Activated naive CD4-positive, alpha-beta T cell treated with anti-CD3 and anti-CD28 coated beads for 36 hours (primary cell): ENCODE data around the gene CHST3. TPM values are rescaled to one million over a fixed set of nuclear protein-coding genes. Genes with fewer than 3 reads are reported as not detected.

Source experiments
- CTCF ChIA-PET: fragments of 350-600 bp; sonication (Branson Sonifier 250); formaldehyde crosslinking; loops from one replicate; lab custom pipeline; 2021; ENCODE audit warnings: antibody characterized with exemption; lab: Charles Lee
- DNase-seq: peaks from one replicate; pipeline ENCODE4 v3.0.0-alpha.2; 2020
- H3K27ac Mint-ChIP-seq: one replicate; pipeline ENCODE4 v1.8.0; 2021; ENCODE audit warnings: mild to moderate bottlenecking, mixed read lengths
- H3K27me3 Mint-ChIP-seq: one replicate; pipeline ENCODE4 v1.8.0; 2021; ENCODE audit warnings: low read depth, mixed read lengths
- H3K36me3 Mint-ChIP-seq: one replicate; pipeline ENCODE4 v1.8.0; 2021; ENCODE audit warnings: low read depth, mixed read lengths
- H3K4me1 Mint-ChIP-seq: one replicate; pipeline ENCODE4 v1.8.0; 2021; ENCODE audit warnings: low read depth, mixed read lengths
- H3K4me3 Mint-ChIP-seq: one replicate; pipeline ENCODE4 v1.8.0; 2021; ENCODE audit warnings: mild to moderate bottlenecking, moderate library complexity, mixed read lengths
- H3K9me3 Mint-ChIP-seq: one replicate; pipeline ENCODE4 v1.8.0; 2021; ENCODE audit warnings: mixed read lengths
- intact Hi-C: fragments of 100-400 bp; cut with micrococcal nuclease; formaldehyde crosslinking; loops from one replicate; pipeline ENCODE4 v1.15.1; 2023
- total RNA-seq, 2 experiments: library from RNA; stranded (reverse); gene quantifications; one replicate each; pipeline ENCODE4 v1.2.3, GENCODE V29; 2021

CHST3 gene
- total RNA-seq, 2 experiments from 2014 or later: 0.55 to 0.57 TPM

GRCh38 chr10:72035252-72035887, 71.2 kb downstream of the CHST3 start:
- Mint-ChIP-seq H3K27ac (no peak overlapping the region), H3K9me3 (no peaks in the 10 kb centered on the region), H3K27me3 (no peaks in the 10 kb centered on the region), H3K36me3 (no peaks in the 10 kb centered on the region), H3K4me3 (no peak overlapping the region), H3K4me1 (no peaks in the 10 kb centered on the region)
- DNase-seq: no peak
- CTCF ChIA-PET: interaction anchor here (0.9 to 1.1 kb wide), 3 partner anchors 13 to 139 kb away, joined by 3 to 4 read pairs (median 3); no protein-coding TSS in a partner anchor
- intact Hi-C loops: no loop called here

GRCh38 chr10:72037266-72037665, 73.1 kb downstream of the CHST3 start:
- Mint-ChIP-seq H3K27ac (no peak overlapping the region), H3K36me3 (no peaks in the 10 kb centered on the region), H3K4me3 (no peak overlapping the region), H3K4me1 (no peaks in the 10 kb centered on the region), H3K9me3 (no peaks in the 10 kb centered on the region), H3K27me3 (no peaks in the 10 kb centered on the region)
- CTCF ChIA-PET: interaction anchor here (1.2 to 1.5 kb wide), 2 partner anchors 81 to 141 kb away, joined by 3 to 8 read pairs; no protein-coding TSS in a partner anchor
- DNase-seq: no peak
- intact Hi-C loops: no loop called here

- no peaks in the 10 kb centered on the region for H3K4me1 Mint-ChIP-seq
- DNase-seq: no peak
- CTCF ChIA-PET: interaction anchor here (0.7 to 1.5 kb wide), 5 partner anchors 11 to 1484 kb away, joined by 3 to 8 read pairs (median 3); no protein-coding TSS in a partner anchor
- intact Hi-C loops: no loop called here
- no peaks in the 10 kb centered on the region for H3K9me3 Mint-ChIP-seq
- H3K36me3 Mint-ChIP-seq: no peaks in the 10 kb centered on the region
- no peak overlapping the region for H3K27ac Mint-ChIP-seq
- H3K27me3 Mint-ChIP-seq: no peaks in the 10 kb centered on the region
- no peak overlapping the region for H3K4me3 Mint-ChIP-seq
These were observed 73.6 kb downstream of the CHST3 start for GRCh38 chr10:72037811-72038210.

- intact Hi-C loops: no loop called here
- no peaks in the 10 kb centered on the region for H3K36me3 Mint-ChIP-seq
- H3K4me3 Mint-ChIP-seq: no peak overlapping the region
These were observed 74.3 kb downstream of the CHST3 start for GRCh38 chr10:72038458-72039001.

GRCh38 chr10:72039377-72039776, 75.2 kb downstream of the CHST3 start:
- intact Hi-C loops: no loop called here
- Mint-ChIP-seq H3K27me3 (no peaks in the 10 kb centered on the region), H3K36me3 (no peaks in the 10 kb centered on the region), H3K9me3 (no peaks in the 10 kb centered on the region), H3K4me3 (no peak overlapping the region), H3K27ac (no peak overlapping the region), H3K4me1 (peaks cover 2% of the 10 kb centered on the region)
- CTCF ChIA-PET: interaction anchor here (1.9 to 2.0 kb wide), 2 partner anchors 9 to 143 kb away, joined by 7 to 8 read pairs; no protein-coding TSS in a partner anchor
- DNase-seq: no peak

More at GRCh38 chr10:72038458-72039001, 74.3 kb downstream of the CHST3 start:
- Mint-ChIP-seq H3K27me3 (no peaks in the 10 kb centered on the region), H3K9me3 (no peaks in the 10 kb centered on the region), H3K27ac (no peak overlapping the region), H3K4me1 (peaks cover 2% of the 10 kb centered on the region)
- no peak for DNase-seq
- CTCF ChIA-PET: interaction anchor here (0.7 to 2.0 kb wide), 7 partner anchors 10 to 1484 kb away, joined by 3 to 8 read pairs (median 4); no protein-coding TSS in a partner anchor

- CTCF ChIA-PET: no interaction called here
- H3K4me1 Mint-ChIP-seq: peaks cover 2% of the 10 kb centered on the region
- H3K36me3 Mint-ChIP-seq: no peaks in the 10 kb centered on the region
- intact Hi-C loops: no loop called here
- H3K4me3 Mint-ChIP-seq: no peak overlapping the region
- no peak for DNase-seq
- no peak overlapping the region for H3K27ac Mint-ChIP-seq
- no peaks in the 10 kb centered on the region for H3K27me3 Mint-ChIP-seq
- peaks cover 3% of the 10 kb centered on the region for H3K9me3 Mint-ChIP-seq
These were observed 77.3 kb downstream of the CHST3 start for GRCh38 chr10:72041491-72041890.

- Mint-ChIP-seq H3K27me3 (no peaks in the 10 kb centered on the region), H3K9me3 (peaks cover 4% of the 10 kb centered on the region), H3K36me3 (no peaks in the 10 kb centered on the region), H3K4me1 (peaks cover 2% of the 10 kb centered on the region), H3K27ac (no peak overlapping the region), H3K4me3 (no peak overlapping the region)
- DNase-seq: no peak
- intact Hi-C loops: no loop called here
- CTCF ChIA-PET: interaction anchor here (0.6 to 9.7 kb wide), 7 partner anchors 14 to 1265 kb away, joined by 3 to 149 read pairs (median 3); no protein-coding TSS in a partner anchor
These were observed 79.0 kb downstream of the CHST3 start for GRCh38 chr10:72043016-72043834.

GRCh38 chr10:72044417-72045041, 80.3 kb downstream of the CHST3 start:
- no peaks in the 10 kb centered on the region for H3K36me3 Mint-ChIP-seq
- intact Hi-C loops: loop anchor here (5.0 kb wide), 1 partner anchor 727 kb away; the partner anchor contains the start of gene SLC29A3

GRCh38 chr10:72045586-72045985, 81.4 kb downstream of the CHST3 start:
- intact Hi-C loops: loop anchor here (5.0 kb wide), 1 partner anchor 728 kb away; the partner anchor contains the start of gene SLC29A3
- no peak for DNase-seq
- peaks cover 4% of the 10 kb centered on the region for H3K9me3 Mint-ChIP-seq
- H3K36me3 Mint-ChIP-seq: no peaks in the 10 kb centered on the region
- H3K27me3 Mint-ChIP-seq: no peaks in the 10 kb centered on the region
- peaks cover 4% of the 10 kb centered on the region for H3K4me1 Mint-ChIP-seq
- H3K27ac Mint-ChIP-seq: no peak overlapping the region
- CTCF ChIA-PET: interaction anchor here (1.0 to 9.7 kb wide), 4 partner anchors 91 to 291 kb away, joined by 3 to 149 read pairs (median 88); no protein-coding TSS in a partner anchor
- H3K4me3 Mint-ChIP-seq: no peak overlapping the region

More at GRCh38 chr10:72044417-72045041, 80.3 kb downstream of the CHST3 start:
- Mint-ChIP-seq H3K4me3 (no peak overlapping the region), H3K4me1 (peaks cover 2% of the 10 kb centered on the region), H3K9me3 (peaks cover 4% of the 10 kb centered on the region), H3K27me3 (no peaks in the 10 kb centered on the region), H3K27ac (no peak overlapping the region)
- no peak for DNase-seq
- CTCF ChIA-PET: interaction anchor here (0.6 to 9.7 kb wide), 6 partner anchors 58 to 148 kb away, joined by 3 to 149 read pairs (median 4); no protein-coding TSS in a partner anchor

- peak; percentile 98 for DNase-seq
- Mint-ChIP-seq H3K4me3 (no peak overlapping the region), H3K9me3 (peaks cover 4% of the 10 kb centered on the region), H3K27me3 (no peaks in the 10 kb centered on the region), H3K4me1 (peaks cover 3% of the 10 kb centered on the region), H3K27ac (no peak overlapping the region), H3K36me3 (no peaks in the 10 kb centered on the region)
- intact Hi-C loops: loop anchor here (1.0 to 5.0 kb wide), 8 partner anchors 64 to 731 kb away; partner anchors contain the start of gene SLC29A3
- CTCF ChIA-PET: interaction anchor here (0.6 to 9.7 kb wide), 68 partner anchors 9 to 649 kb away, joined by 3 to 149 read pairs (median 4); partner anchors contain the start of genes ANAPC16, ASCC1, CHST3 and DNAJB12
These were observed 84.4 kb downstream of the CHST3 start for GRCh38 chr10:72048450-72049124.

GRCh38 chr10:72049472-72049871, 85.3 kb downstream of the CHST3 start:
- H3K27me3 Mint-ChIP-seq: no peaks in the 10 kb centered on the region

More at GRCh38 chr10:72049472-72049871, 85.3 kb downstream of the CHST3 start:
- intact Hi-C loops: loop anchor here (2.0 to 5.0 kb wide), 2 partner anchors 65 to 732 kb away; partner anchors contain the start of gene SLC29A3
- no peak for DNase-seq
- H3K4me3 Mint-ChIP-seq: no peak overlapping the region
- H3K36me3 Mint-ChIP-seq: no peaks in the 10 kb centered on the region
- H3K9me3 Mint-ChIP-seq: peaks cover 4% of the 10 kb centered on the region
- CTCF ChIA-PET: interaction anchor here (0.6 to 9.7 kb wide), 45 partner anchors 9 to 565 kb away, joined by 3 to 149 read pairs (median 5); partner anchors contain the start of genes CHST3, DNAJB12 and PSAP
- no peak overlapping the region for H3K27ac Mint-ChIP-seq
- peaks cover 3% of the 10 kb centered on the region for H3K4me1 Mint-ChIP-seq
